Activated CD8-positive, alpha-beta memory T cell treated with anti-CD3 and anti-CD28 coated beads, Interleukin-2, amount 10 ng/mL, durations not matched to agents 7 days and 5 days (primary cell): Measurements from ENCODE around the gene MYL3. TPM values are rescaled to one million over a fixed set of nuclear protein-coding genes. Genes with fewer than 3 reads are reported as not detected.
A peak's percentile ranks its signal among the peaks of the same experiment; 100 is the strongest.

Experiments
- ATAC-seq: fragments of 150-1000 bp; cut with Tn5 transposase; one replicate; pipeline ENCODE4 v1.10.0; 2021; ENCODE audit warnings: moderate library complexity
- CTCF ChIA-PET: fragments of 350-600 bp; sonication (Branson Sonifier 250); formaldehyde crosslinking; loops from one replicate; lab custom pipeline; 2021; ENCODE audit warnings: antibody characterized with exemption; lab: Charles Lee
- DNase-seq: peaks from one replicate; pipeline ENCODE4 v3.0.0-alpha.2; 2020
- H3K27ac Mint-ChIP-seq: one replicate; pipeline ENCODE4 v1.8.0; 2021; ENCODE audit warnings: mild to moderate bottlenecking, mixed read lengths
- H3K27me3 Mint-ChIP-seq: one replicate; pipeline ENCODE4 v1.8.0; 2021; ENCODE audit warnings: mixed read lengths
- H3K36me3 Mint-ChIP-seq: one replicate; pipeline ENCODE4 v1.8.0; 2021; ENCODE audit warnings: mild to moderate bottlenecking, mixed read lengths
- H3K4me1 Mint-ChIP-seq: one replicate; pipeline ENCODE4 v1.8.0; 2021; ENCODE audit warnings: mixed read lengths
- H3K4me3 Mint-ChIP-seq: one replicate; pipeline ENCODE4 v1.8.0; 2021; ENCODE audit warnings: mild to moderate bottlenecking, moderate library complexity, mixed read lengths
- H3K9me3 Mint-ChIP-seq: one replicate; pipeline ENCODE4 v1.8.0; 2022; ENCODE audit warnings: low read depth, mixed read lengths
- total RNA-seq, 2 experiments: library from RNA; stranded (reverse); gene quantifications; one replicate each; pipeline ENCODE4 v1.2.3, GENCODE V29; 2021

Gene MYL3
- total RNA-seq, 2 experiments from 2014 or later, result not detected

GRCh38 chr3:46875560-46875959, 12.3 kb upstream of the MYL3 start:
- no peak overlapping the region for H3K27ac Mint-ChIP-seq
- ATAC-seq, result no peak
- no peak overlapping the region for H3K4me3 Mint-ChIP-seq
- no peaks in the 10 kb centered on the region for H3K36me3 Mint-ChIP-seq
- DNase-seq, result no peak
- no peaks in the 10 kb centered on the region for H3K4me1 Mint-ChIP-seq
- H3K27me3 Mint-ChIP-seq, result peaks cover 37% of the 10 kb centered on the region
- CTCF ChIA-PET, result interaction anchor here (1.6 kb wide), 1 partner anchor 34 kb away, joined by 3 read pairs; no protein-coding TSS in a partner anchor
- H3K9me3 Mint-ChIP-seq, result no peaks in the 10 kb centered on the region

DNA sequence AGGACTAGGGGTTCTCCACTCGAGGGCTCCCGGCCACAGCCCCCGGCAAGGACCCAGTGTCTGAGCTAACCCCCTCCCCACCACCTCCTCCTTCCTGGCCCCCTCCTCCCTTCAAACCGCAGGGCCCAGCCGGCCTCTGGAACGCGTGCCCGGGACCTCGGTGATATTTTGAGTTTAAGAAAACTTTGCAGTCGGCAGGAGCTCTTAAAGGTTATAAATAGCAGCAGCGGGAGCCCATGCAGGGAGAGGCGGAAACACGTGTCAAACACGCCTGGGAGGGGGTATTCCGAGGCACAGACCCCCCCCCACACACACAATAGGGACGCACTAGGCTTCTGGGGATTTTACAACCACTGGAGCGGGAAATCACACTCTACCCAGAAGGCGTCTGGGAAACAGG, 11.2 kb upstream of the MYL3 start:
- Mint-ChIP-seq H3K4me1 (no peaks in the 10 kb centered on the region), H3K9me3 (no peaks in the 10 kb centered on the region), H3K4me3 (no peak overlapping the region), H3K27ac (no peak overlapping the region), H3K36me3 (no peaks in the 10 kb centered on the region), H3K27me3 (peaks cover 26% of the 10 kb centered on the region)
- ATAC-seq (no peak), DNase-seq (no peak)
- CTCF ChIA-PET, result interaction anchor here (1.1 kb wide), 1 partner anchor 28 kb away, joined by 3 read pairs; no protein-coding TSS in a partner anchor

DNA sequence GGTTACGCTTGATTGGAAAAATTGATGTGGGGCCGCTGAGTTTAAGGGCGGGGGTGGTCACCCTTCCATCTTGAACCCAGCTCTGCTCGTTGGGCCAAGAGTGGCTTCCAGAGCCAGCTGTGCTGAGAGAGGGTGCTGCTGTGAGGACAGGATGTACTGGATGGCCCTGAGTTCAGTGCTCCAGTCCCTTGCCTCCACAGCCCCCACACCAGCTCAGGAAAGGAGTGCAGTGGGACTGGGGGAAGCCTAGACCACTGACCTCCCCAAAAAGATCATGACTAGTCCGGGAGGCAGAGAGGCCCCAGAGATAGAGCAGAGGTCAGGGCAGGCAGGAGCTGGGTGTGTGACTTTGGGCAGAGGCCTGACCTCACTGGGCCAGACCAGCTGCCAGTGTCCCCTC, 10.3 kb upstream of the MYL3 start:
- DNase-seq (no peak), ATAC-seq (no peak)
- CTCF ChIA-PET, result interaction anchor here (1.0 to 1.1 kb wide), 3 partner anchors 14 to 28 kb away, joined by 3 to 4 read pairs (median 3); no protein-coding TSS in a partner anchor
- Mint-ChIP-seq H3K27me3 (peaks cover 22% of the 10 kb centered on the region), H3K4me3 (no peak overlapping the region), H3K36me3 (no peaks in the 10 kb centered on the region), H3K4me1 (no peaks in the 10 kb centered on the region), H3K27ac (no peak overlapping the region), H3K9me3 (no peaks in the 10 kb centered on the region)

GRCh38 chr3:46871222-46871621, 8.0 kb upstream of the MYL3 start:
- CTCF ChIA-PET, result interaction anchor here (1.3 to 1.9 kb wide), 3 partner anchors 12 to 38 kb away, joined by 4 to 5 read pairs (median 5); no protein-coding TSS in a partner anchor
- H3K9me3 Mint-ChIP-seq, result no peaks in the 10 kb centered on the region
- no peak for ATAC-seq
- H3K36me3 Mint-ChIP-seq, result no peaks in the 10 kb centered on the region
- H3K27me3 Mint-ChIP-seq, result peaks cover 22% of the 10 kb centered on the region
- H3K4me1 Mint-ChIP-seq, result no peaks in the 10 kb centered on the region
- no peak overlapping the region for H3K4me3 Mint-ChIP-seq
- H3K27ac Mint-ChIP-seq, result no peak overlapping the region
- no peak for DNase-seq

GRCh38 chr3:46870651-46871050, 7.4 kb upstream of the MYL3 start:
- Mint-ChIP-seq H3K27ac (no peak overlapping the region), H3K36me3 (no peaks in the 10 kb centered on the region), H3K9me3 (no peaks in the 10 kb centered on the region), H3K4me3 (no peak overlapping the region), H3K4me1 (no peaks in the 10 kb centered on the region), H3K27me3 (peaks cover 22% of the 10 kb centered on the region)
- CTCF ChIA-PET, result interaction anchor here (1.3 to 1.9 kb wide), 3 partner anchors 11 to 39 kb away, joined by 4 to 5 read pairs (median 5); no protein-coding TSS in a partner anchor
- DNase-seq, result no peak
- no peak for ATAC-seq

GRCh38 chr3:46869440-46869839, 6.2 kb upstream of the MYL3 start:
- no peak overlapping the region for H3K4me3 Mint-ChIP-seq
- no peaks in the 10 kb centered on the region for H3K4me1 Mint-ChIP-seq
- H3K27ac Mint-ChIP-seq, result no peak overlapping the region
- ATAC-seq (no peak), DNase-seq (no peak)
- no peaks in the 10 kb centered on the region for H3K36me3 Mint-ChIP-seq
- peaks cover 18% of the 10 kb centered on the region for H3K27me3 Mint-ChIP-seq
- H3K9me3 Mint-ChIP-seq, result no peaks in the 10 kb centered on the region
- CTCF ChIA-PET, result interaction anchor here (1.3 to 1.9 kb wide), 2 partner anchors 26 to 40 kb away, joined by 3 to 5 read pairs; no protein-coding TSS in a partner anchor

DNA sequence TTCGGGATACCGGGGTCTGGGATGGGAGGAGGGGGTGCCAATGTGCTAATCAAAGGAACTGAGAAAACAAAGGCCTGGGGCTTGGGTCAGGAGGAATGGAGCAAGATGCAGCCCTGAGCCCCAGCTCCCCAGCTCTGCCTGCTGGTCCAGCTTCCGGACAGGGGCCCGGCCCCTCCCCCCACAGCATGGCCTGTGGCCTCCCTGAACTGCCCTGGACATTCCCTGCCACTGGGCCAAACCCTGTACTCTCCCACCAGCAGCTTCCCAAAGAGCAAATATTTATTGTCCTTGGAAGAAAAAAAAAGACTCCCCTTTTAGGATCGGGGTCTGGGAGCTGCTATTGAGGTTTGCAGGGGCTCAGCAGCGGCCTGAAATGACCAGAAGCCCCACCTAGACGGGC, 5.7 kb upstream of the MYL3 start:
- DNase-seq (no peak), ATAC-seq (no peak)
- Mint-ChIP-seq H3K27ac (no peak overlapping the region), H3K9me3 (no peaks in the 10 kb centered on the region), H3K4me1 (no peaks in the 10 kb centered on the region), H3K27me3 (peaks cover 13% of the 10 kb centered on the region), H3K36me3 (no peaks in the 10 kb centered on the region), H3K4me3 (no peak overlapping the region)
- CTCF ChIA-PET, result interaction anchor here (1.3 kb wide), 1 partner anchor 26 kb away, joined by 3 read pairs; no protein-coding TSS in a partner anchor

GRCh38 chr3:46868287-46868686, 5.0 kb upstream of the MYL3 start:
- ATAC-seq, result no peak
- Mint-ChIP-seq H3K4me1 (no peaks in the 10 kb centered on the region), H3K27me3 (peaks cover 13% of the 10 kb centered on the region), H3K27ac (no peak overlapping the region), H3K4me3 (no peak overlapping the region), H3K9me3 (no peaks in the 10 kb centered on the region), H3K36me3 (no peaks in the 10 kb centered on the region)
- CTCF ChIA-PET, result interaction anchor here (1.3 to 2.7 kb wide), 2 partner anchors 27 to 41 kb away, joined by 3 to 20 read pairs; no protein-coding TSS in a partner anchor
- no peak for DNase-seq

- Mint-ChIP-seq H3K27me3 (peaks cover 7% of the 10 kb centered on the region), H3K4me3 (no peak overlapping the region), H3K27ac (no peak overlapping the region), H3K36me3 (no peaks in the 10 kb centered on the region), H3K4me1 (no peaks in the 10 kb centered on the region), H3K9me3 (no peaks in the 10 kb centered on the region)
- CTCF ChIA-PET, result interaction anchor here (0.7 to 2.7 kb wide), 11 partner anchors 10 to 160 kb away, joined by 3 to 20 read pairs (median 4); partner anchors contain the start of gene PTH1R
- no peak for ATAC-seq
- no peak for DNase-seq
Measured at GRCh38 chr3:46867550-46867898, 4.3 kb upstream of the MYL3 start.

DNA sequence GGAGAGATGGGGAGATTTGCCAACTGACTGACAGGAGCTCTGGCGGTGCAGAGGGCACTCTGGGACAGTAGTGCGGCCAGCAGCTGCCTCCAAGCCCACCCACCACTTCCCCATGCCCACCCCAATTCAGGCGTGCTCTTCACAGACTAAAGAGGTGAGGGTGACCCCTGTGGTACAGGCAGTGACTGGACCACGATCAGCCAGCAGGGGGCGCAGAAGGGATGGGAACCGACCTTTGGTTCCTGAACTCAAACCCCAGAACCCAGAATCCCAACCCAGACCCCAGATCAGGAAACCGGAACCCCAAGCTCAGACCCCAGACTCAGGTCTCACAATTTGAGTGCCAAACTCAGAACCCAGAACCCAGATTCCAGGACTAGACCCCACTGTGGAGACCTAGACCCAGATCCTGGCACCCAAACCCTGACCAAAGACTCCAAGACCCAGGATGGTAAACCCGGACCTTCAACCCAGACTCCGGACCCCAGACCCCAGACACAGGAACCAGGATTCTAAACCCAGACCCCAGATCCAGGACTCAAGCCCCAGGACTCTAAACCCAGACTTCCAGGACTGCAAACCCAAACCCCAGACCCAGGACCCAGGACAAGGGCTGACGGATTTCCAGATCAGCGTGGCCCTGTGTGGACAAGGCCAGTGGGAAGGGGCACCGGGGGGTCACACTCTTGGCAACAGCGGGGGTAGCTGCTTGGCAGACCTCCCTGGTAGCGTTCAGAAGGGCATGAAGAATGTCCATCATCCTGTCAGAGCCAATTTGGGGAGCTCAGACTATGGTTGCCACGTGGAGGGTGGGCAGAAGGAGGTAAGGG, 3.7 kb upstream of the MYL3 start:
- ATAC-seq (peak; percentile 72), DNase-seq (peak; percentile 81)
- H3K36me3 Mint-ChIP-seq, result no peaks in the 10 kb centered on the region
- no peak overlapping the region for H3K4me3 Mint-ChIP-seq
- no peaks in the 10 kb centered on the region for H3K4me1 Mint-ChIP-seq
- CTCF ChIA-PET, result interaction anchor here (0.6 to 2.7 kb wide), 16 partner anchors 11 to 478 kb away, joined by 3 to 20 read pairs (median 4); partner anchors contain the start of gene PTH1R
- peaks cover 7% of the 10 kb centered on the region for H3K27me3 Mint-ChIP-seq
- H3K27ac Mint-ChIP-seq, result no peak overlapping the region
- no peaks in the 10 kb centered on the region for H3K9me3 Mint-ChIP-seq

GRCh38 chr3:46866032-46866595, 2.9 kb upstream of the MYL3 start:
- ATAC-seq, result no peak
- no peaks in the 10 kb centered on the region for H3K36me3 Mint-ChIP-seq
- no peaks in the 10 kb centered on the region for H3K9me3 Mint-ChIP-seq
- no peaks in the 10 kb centered on the region for H3K4me1 Mint-ChIP-seq
- no peak overlapping the region for H3K4me3 Mint-ChIP-seq
- DNase-seq, result no peak
- no peak overlapping the region for H3K27ac Mint-ChIP-seq
- H3K27me3 Mint-ChIP-seq, result peaks cover 5% of the 10 kb centered on the region
- CTCF ChIA-PET, result interaction anchor here (0.5 to 2.7 kb wide), 12 partner anchors 11 to 458 kb away, joined by 3 to 20 read pairs (median 5); partner anchors contain the start of gene PTH1R

DNA sequence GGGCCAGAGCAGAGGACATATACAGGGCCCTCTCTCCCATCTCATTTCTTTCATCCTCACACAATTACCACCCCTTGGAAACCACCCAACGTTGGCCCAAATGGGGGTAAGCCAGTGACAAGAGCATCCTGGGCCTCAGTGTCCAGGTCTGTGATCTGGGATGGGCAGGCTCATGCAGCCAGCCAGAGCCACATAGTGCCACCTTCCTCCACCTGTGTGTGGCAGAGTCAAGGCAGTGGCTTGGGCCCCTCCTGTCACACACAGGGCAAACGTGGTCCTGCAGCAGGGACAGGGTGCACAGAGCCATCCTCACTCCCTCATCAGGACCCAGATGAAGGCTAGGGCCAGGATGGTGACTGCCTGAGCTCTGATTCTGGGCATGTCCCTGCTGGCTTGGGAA, 2.3 kb upstream of the MYL3 start:
- CTCF ChIA-PET, result interaction anchor here (0.5 to 2.7 kb wide), 6 partner anchors 26 to 458 kb away, joined by 3 to 20 read pairs (median 5); no protein-coding TSS in a partner anchor
- H3K27me3 Mint-ChIP-seq, result no peaks in the 10 kb centered on the region
- no peak overlapping the region for H3K27ac Mint-ChIP-seq
- H3K4me3 Mint-ChIP-seq, result no peak overlapping the region
- no peaks in the 10 kb centered on the region for H3K4me1 Mint-ChIP-seq
- no peak for ATAC-seq
- no peak for DNase-seq
- no peaks in the 10 kb centered on the region for H3K36me3 Mint-ChIP-seq
- H3K9me3 Mint-ChIP-seq, result no peaks in the 10 kb centered on the region

DNA sequence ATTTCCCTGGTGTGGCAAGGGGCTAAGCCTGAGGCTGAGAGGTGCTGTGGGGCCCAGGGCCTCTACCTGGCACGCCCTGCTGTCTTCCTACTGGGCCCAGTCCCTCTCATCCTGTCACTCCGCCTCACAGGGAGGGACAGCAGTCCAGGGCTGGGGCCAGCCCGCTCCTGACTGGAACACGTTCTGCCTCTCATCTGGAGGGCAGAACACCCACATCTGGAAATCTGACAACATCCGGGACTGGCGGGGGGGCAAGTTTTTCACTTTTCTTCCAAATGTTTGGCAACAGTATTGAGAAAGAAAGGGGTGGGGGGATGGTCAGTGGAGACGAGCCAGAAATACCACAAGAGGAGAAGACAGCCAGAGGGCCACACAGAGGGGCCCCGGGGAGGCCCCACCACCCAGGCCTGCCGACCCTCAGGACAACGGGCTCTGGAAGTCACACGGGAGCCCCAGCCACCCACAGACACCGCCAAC, 1.8 kb upstream of the MYL3 start:
- DNase-seq, result no peak
- Mint-ChIP-seq H3K27ac (no peak overlapping the region), H3K36me3 (no peaks in the 10 kb centered on the region), H3K4me3 (no peak overlapping the region), H3K27me3 (no peaks in the 10 kb centered on the region), H3K4me1 (no peaks in the 10 kb centered on the region), H3K9me3 (no peaks in the 10 kb centered on the region)
- no peak for ATAC-seq
- CTCF ChIA-PET, result interaction anchor here (1.2 kb wide), 1 partner anchor 459 kb away, joined by 4 read pairs; no protein-coding TSS in a partner anchor
